K562 (cell line): ENCODE measurements around the gene ARPP21.

Source experiments
- ATF7 ChIP-seq: fragments of 450-650 bp; IDR thresholded peaks from 2 replicates; pipeline ENCODE4 v1.7.1; 2014; ENCODE audit warnings: mild to moderate bottlenecking, moderate library complexity
- E2F4 ChIP-seq: sonication (generic); formaldehyde crosslinking; IDR thresholded peaks from 2 replicates; pipeline ENCODE4 v1.8.0; 2022; ENCODE audit warnings: mild to moderate bottlenecking, low read depth, missing genetic modification reagents
- E2F5 ChIP-seq: sonication (generic); formaldehyde crosslinking; IDR thresholded peaks from 2 replicates; pipeline ENCODE4 v1.8.0; 2022; ENCODE audit warnings: mild to moderate bottlenecking, missing genetic modification reagents
- EP300 ChIP-seq: IDR thresholded peaks from 2 replicates; pipeline ENCODE4 v1.6.1; 2012; ENCODE audit warnings: low read length, improper control_type of control experiment
- L3MBTL2 ChIP-seq: fragments of 450-650 bp; IDR thresholded peaks from 2 replicates; pipeline ENCODE4 v1.6.1; 2016; ENCODE audit warnings: mild to moderate bottlenecking, moderate library complexity
- MXI1 ChIP-seq: IDR thresholded peaks from 2 replicates; pipeline ENCODE4 v1.6.1; 2011; ENCODE audit warnings: low read depth, mild to moderate bottlenecking, improper control_type of control experiment, low read length
- NRF1 ChIP-seq, 2 experiments: fragments of 450-650 bp; IDR thresholded peaks in 1 of 2; conservative IDR thresholded peaks in 1 of 2; 2 replicates each; pipeline ENCODE4 v1.6.1; 2014; ENCODE audit warnings: mild to moderate bottlenecking in 2 of 2
- SIN3A ChIP-seq, 2 experiments: fragments of 150-350 bp in 1 of 2; IDR thresholded peaks; 2 replicates each; pipeline ENCODE4 v1.6.1; 2011 to 2016; ENCODE audit warnings: borderline replicate concordance in 2 of 2, low read depth in 2 of 2, low read length in 2 of 2, mild to moderate bottlenecking in 2 of 2, moderate library complexity in 2 of 2; ENCODE audit not compliant: control insufficient read depth in 1 of 2
- SIN3B ChIP-seq: fragments of 450-650 bp; IDR thresholded peaks from 2 replicates; pipeline ENCODE4 v1.6.1; 2017; ENCODE audit warnings: low read depth, mild to moderate bottlenecking, moderate library complexity
- STAT5A ChIP-seq: IDR thresholded peaks from 2 replicates; pipeline ENCODE4 v1.6.1; 2012; ENCODE audit warnings: low read length, inconsistent platforms, borderline replicate concordance
- TCF7 ChIP-seq: sonication (generic); IDR thresholded peaks from 2 replicates; pipeline ENCODE4 v1.6.1; 2016; ENCODE audit warnings: antibody characterized with exemption, borderline replicate concordance
- ZBTB2 ChIP-seq: fragments of 450-650 bp; IDR thresholded peaks from 2 replicates; pipeline ENCODE4 v1.6.1; 2016; ENCODE audit warnings: antibody characterized with exemption
- ZNF444 ChIP-seq: fragments of 250-450 bp; sonication (Bioruptor Pico); IDR thresholded peaks from 2 replicates; pipeline ENCODE4 v1.4.0; 2020; ENCODE audit warnings: mild to moderate bottlenecking, moderate library complexity
- ZNF518B ChIP-seq: fragments of 250-450 bp; sonication (Bioruptor Pico); IDR thresholded peaks from 2 replicates; pipeline ENCODE4 v1.5.0; 2021; ENCODE audit warnings: mild to moderate bottlenecking, moderate library complexity

- no peak for TF ChIP-seq MXI1
- no peak for TF ChIP-seq NRF1 (conservative IDR thresholded peaks at IDR 0.05 in 1 of 2, IDR thresholded peaks at IDR 0.05 in 1 of 2)
- TF ChIP-seq SIN3A (IDR thresholded peaks at IDR 0.05; ENCODE audit: borderline replicate concordance in 2 of 2, control insufficient read depth in 1 of 2, low read depth in 2 of 2, low read length in 2 of 2) = no peak
- no peak for TF ChIP-seq L3MBTL2
- TF ChIP-seq STAT5A = no peak
- TF ChIP-seq E2F4 (CRISPR knock-in tag) = no peak
- no peak for TF ChIP-seq E2F5
- TF ChIP-seq ZNF444 (CRISPR knock-in tag) = no peak
- no peak for TF ChIP-seq ZBTB2
- no peak for TF ChIP-seq SIN3B
- TF ChIP-seq ATF7 = no peak
- no peak for TF ChIP-seq ZNF518B (CRISPR knock-in tag)
- no peak for TF ChIP-seq EP300
- no peak for TF ChIP-seq TCF7
Measured at GRCh38 chr3:35643495-35643894, 4.2 kb downstream of the ARPP21 start.
